Subcutaneous adipose tissue (tissue), 4 donors: Measurements from ENCODE around the gene UBE3B. TPM values are rescaled to one million over a fixed set of nuclear protein-coding genes. Genes with fewer than 3 reads are reported as not detected.

ENCODE experiments used
- CTCF ChIP-seq: fragments of 450-650 bp; IDR thresholded peaks from one replicate; pipeline ENCODE4 v1.5.1; 2016; ENCODE audit warnings: low read depth, mild to moderate bottlenecking, control low read depth, antibody characterized with exemption, moderate library complexity
- total RNA-seq, 4 donors: library from RNA; depleted of rRNA; stranded (reverse); fragments of >200 nt; gene quantifications; one replicate each; pipeline ENCODE4 v1.1.0, GENCODE V29; 2016

UBE3B gene
- total RNA-seq, 4 donors from 2014 or later: 31.8 to 88.5 (median 45.4) TPM

GRCh38 chr12:109477963-109478315 lies 505 bp downstream of the UBE3B start:
- TF ChIP-seq CTCF: no peak

GRCh38 chr12:109479761-109480160 lies 2.3 kb downstream of the UBE3B start:
- TF ChIP-seq CTCF: no peak

GRCh38 chr12:109480356-109480755 lies 2.9 kb downstream of the UBE3B start:
- TF ChIP-seq CTCF: no peak

GRCh38 chr12:109481863-109482262 lies 4.4 kb downstream of the UBE3B start:
- TF ChIP-seq CTCF: no peak

GRCh38 chr12:109482491-109482890 lies 5.1 kb downstream of the UBE3B start:
- no peak for TF ChIP-seq CTCF

GRCh38 chr12:109482894-109483293 lies 5.5 kb downstream of the UBE3B start:
- TF ChIP-seq CTCF: no peak

GRCh38 chr12:109483346-109483745 lies 5.9 kb downstream of the UBE3B start:
- TF ChIP-seq CTCF: no peak
